GM21367 (cell line): ENCODE data around the gene SREBF1.

Experiments
- ATAC-seq: cut with Tn5 transposase; IDR thresholded peaks from one replicate; pipeline ENCODE4 v1.9.1; 2021; ENCODE audit not compliant: unreplicated experiment

SREBF1 gene

GRCh38 chr17:17859909-17860765, 23.4 kb upstream of the SREBF1 start:
- no peak for ATAC-seq

- no peak for ATAC-seq
Measured at GRCh38 chr17:17857496-17857895, 20.7 kb upstream of the SREBF1 start.

- no peak for ATAC-seq
Measured at GRCh38 chr17:17856386-17856785, 19.6 kb upstream of the SREBF1 start.

DNA sequence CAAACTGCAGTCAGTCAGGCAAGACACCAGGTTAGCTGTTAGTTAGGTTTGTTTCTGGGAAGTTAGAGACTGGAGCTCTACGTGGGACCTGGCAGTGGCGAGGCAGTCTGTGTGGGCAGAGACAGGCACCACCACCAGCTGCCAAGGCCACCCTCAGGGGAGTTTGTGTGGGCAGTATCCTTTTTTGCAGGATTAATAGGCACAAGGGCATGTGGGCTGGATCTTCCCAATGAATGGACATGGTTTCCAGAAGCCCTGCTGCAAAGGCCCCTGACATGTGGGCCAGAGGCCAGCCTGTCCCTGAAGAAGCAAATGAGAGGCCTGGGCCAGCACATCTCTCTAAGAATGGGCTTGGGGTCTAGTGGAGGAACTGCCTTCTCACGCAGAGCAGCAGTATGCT, 19.2 kb upstream of the SREBF1 start:
- no peak for ATAC-seq

- ATAC-seq = no peak
Measured at GRCh38 chr17:17853811-17854447, 17.1 kb upstream of the SREBF1 start.

GRCh38 chr17:17852930-17853329, 16.1 kb upstream of the SREBF1 start:
- no peak for ATAC-seq

DNA sequence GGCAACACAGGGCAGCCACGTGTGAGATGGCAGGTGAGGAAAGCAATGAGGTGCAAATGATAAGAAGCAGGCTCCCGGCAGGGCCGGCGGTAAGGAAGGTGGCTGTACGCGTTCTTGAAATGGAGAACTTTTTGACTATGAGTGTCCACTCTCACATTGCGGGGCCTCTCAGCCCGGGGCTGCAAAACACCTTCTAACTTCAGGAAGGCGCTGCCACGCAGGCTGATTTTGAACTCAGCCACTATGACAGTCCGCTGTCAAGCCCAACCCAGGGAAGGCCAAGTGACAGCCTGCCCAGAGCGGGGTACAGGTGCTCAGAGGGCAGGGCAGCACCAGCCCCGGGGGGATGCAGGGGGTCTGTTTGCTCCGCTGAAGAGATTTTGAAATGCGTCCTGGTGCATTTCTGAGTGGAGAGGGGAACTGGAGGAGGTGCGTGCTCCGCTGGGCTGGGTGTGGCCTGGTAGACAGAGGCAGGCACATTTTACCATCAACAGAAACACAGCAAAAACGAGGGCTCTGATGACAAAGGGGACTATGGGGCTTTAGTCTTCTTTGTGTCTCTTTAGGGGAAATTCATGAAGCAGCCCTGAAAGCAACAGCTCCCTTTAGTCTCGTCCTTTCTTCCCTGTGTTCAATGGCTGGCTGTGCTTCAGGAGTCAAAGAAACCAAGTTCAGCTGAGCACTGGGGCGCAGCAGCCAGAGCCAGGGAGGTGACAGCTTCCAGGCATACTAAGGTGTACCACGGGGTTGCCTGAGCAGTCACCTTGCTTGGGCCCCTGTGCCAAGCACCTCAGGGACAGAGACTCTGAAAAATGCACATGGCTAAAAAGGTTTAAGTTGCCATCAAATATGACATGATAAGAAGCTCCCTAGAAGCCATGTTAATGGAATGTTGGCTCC, 14.6 kb upstream of the SREBF1 start:
- no peak for ATAC-seq

- ATAC-seq = no peak
Measured at GRCh38 chr17:17849845-17850373, 13.1 kb upstream of the SREBF1 start.

DNA sequence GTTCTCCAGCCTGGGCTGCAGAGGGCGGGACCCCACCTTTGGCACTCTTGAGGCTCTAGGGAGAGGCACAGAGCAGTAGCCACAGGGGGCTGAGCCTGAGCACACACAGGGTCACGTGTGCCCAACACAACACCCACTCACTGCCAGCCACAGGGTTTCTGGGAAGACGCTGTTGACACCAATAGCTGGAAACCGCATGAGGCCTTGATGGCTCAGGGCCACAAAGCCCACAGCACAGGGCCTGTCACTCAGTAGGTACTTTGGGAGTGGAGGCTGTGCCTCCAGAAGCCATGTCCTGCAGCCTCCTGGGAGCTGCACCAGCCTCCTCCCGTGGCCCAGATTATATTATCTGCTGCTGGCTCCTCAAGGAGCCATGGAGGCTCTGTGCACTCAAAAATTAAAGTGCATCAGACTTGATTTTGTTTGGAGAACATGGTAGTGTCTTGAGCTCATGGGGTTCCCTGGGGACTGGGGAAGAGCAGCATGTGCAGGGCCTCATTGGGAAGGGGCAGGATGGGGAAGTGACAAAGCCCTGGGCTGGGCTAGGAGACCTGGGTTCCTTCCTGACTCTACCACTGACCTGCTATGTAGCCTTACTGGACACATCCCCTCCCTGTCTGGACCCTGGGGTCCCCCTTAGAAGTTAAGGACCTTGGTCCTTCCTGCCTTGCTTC, 12.5 kb upstream of the SREBF1 start:
- ATAC-seq = no peak

GRCh38 chr17:17848311-17849082, 11.7 kb upstream of the SREBF1 start:
- no peak for ATAC-seq

GRCh38 chr17:17847726-17848125, 10.9 kb upstream of the SREBF1 start:
- ATAC-seq = no peak

DNA sequence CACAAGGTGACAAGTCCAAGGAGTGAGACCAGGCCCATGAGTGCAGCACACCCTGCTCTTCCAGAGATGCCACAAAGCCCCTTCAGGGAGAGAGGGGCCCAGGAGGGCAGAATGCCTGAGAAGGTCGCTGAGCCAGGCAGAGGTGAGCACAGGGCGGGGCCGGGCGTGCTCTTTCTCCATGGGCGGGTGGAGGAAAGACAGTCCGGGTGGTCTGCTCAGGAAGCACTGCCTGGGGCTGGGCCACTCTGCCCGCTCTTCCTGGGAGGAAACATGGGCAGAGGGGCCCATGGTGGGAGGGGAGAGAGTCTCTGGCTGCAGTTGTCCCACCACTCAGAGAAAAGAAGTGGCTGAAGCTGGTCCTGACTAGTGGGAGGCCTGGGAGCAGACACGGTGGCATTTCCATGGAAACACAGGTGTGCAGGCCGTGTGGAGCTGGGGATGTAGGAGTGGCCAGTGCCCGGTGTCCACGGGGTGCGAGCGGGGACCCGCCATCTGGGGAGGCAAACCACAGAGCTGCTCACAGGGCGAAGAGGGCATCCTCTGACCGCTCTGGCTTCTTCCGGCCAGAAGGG, 10.4 kb upstream of the SREBF1 start:
- ATAC-seq = no peak

DNA sequence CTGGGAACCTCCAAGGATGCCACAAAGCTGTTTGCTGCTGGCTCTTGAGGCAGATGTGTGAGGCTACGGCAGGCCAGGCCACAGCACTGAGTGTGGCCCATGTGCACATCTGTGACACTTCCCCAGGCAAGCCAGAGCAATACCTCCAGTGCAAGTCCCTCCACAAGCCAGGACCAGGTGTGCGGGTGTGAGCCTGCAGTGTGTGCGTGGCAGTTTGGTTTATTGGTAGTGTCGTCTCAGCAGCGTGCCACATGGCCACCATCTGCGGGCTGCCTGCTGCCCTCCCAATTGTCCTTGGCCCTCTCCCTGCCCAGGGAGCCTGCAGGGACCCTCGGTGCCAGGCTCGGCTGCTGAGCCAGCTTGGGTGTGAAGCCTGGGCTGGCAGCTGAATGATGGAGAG, 9.9 kb upstream of the SREBF1 start:
- ATAC-seq = no peak

DNA sequence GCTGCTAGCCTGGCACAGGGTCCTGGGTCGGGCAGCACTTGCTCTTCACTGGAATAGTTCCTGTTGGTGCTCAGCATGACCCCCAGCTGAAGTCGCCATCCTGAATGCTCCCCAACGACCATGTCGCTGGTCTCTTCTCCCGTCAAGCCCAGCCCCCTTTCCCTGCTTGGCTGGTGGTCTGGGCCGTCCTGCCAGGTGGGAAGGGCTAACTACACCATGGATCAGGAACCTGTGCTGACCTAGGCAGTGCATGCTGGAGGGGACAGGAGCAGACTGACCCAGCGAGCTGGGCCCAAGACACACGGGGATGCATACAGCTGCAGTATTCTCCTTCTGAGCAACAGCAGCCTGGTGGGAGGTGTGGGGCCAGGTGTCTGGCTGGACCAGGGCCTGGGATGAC, 9.2 kb upstream of the SREBF1 start:
- ATAC-seq = no peak

DNA sequence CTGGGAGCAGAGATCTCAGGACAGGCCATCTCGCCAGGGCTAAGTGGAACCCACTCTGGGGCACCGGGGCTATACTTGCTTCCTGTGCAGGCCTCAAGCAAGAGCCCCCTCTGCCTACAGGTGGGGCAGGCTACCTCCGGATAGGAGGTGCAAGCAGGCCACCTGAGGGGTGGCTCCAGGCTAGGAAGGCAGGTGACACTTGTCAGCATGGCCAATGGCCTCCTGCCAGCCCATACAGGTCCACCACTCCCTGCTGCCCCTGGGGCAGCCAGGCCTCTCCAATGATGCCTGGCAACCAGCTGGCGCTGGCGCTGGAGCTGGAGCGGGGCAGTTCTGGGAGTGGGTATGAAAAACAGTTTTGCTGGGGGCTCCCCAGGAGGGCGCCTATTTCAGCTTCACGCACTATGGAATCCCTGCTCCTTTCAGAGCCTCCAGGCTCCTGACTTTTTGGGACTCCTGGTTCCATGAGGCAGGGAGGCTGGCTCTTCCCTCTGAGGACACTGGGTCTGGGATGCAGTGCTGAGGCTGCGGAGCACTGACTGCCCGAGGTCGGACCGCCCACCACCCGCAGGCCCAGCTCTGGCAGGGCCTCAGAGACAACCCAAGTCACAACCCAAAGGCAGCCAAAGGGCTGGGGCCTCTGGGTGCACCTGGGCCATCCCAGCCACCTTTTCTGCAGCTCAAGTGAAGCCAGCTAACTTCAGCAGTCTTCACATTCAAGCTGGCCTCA, 8.4 kb upstream of the SREBF1 start:
- no peak for ATAC-seq

DNA sequence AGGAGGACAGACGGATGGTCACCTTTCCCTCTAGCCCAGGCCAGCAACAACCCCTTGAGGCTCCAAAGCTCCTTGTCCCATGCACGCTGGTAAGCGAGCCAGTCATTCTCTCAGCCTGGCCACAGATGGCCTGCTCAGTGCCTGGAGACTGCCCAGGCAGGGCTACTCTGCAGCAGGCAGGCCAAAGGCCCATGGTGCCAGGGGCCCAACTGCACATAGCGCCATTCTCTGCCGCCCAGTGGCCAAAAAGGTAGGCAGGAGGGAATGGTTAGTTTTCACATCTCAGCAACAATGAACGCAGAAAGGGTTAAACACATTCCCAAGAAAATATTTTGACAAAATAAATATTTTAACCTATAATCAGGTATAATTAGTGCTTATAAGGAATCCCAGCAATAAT, 7.7 kb upstream of the SREBF1 start:
- no peak for ATAC-seq

GRCh38 chr17:17844079-17844478, 7.3 kb upstream of the SREBF1 start:
- ATAC-seq = no peak

DNA sequence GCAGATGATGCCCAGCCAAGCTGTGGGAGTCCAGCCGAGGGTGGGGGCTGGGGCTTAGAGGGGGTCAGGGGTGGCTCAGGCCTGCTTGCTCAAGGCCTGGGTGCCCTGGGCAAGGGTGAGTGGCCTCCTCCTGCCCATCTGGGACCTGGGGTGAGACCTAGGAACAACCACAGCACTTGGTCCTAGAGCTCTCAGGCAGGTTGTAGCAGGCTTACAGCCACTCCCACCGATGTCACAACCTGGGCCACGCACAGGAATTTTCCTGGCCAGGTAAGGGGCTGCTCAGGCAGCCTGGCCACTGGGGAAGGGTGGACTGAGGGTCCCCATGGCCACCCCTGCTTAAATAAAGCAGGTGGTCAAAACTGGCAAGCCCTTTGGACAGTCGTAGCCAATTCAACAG, 6.3 kb upstream of the SREBF1 start:
- no peak for ATAC-seq
